H1 (cell line): ENCODE results near the gene ANK2. TPM values are rescaled to one million over a fixed set of nuclear protein-coding genes. Genes with fewer than 3 reads are reported as not detected.

Experiments
- E2F6 ChIP-seq: IDR thresholded peaks from 2 replicates; pipeline ENCODE4 v1.6.1; 2012; ENCODE audit warnings: inconsistent platforms
- polyA plus RNA-seq, 7 experiments: library from polyadenylated mRNA; depleted of rRNA in 3 of 7; stranded (reverse) in 5 of 7; unstranded in 2 of 7; fragments of >200 nt in 5 of 7; fragments of 200-250 nt in 2 of 7; gene quantifications; 1 replicate in 5 of 7; 2 replicates in 1 of 7; 4 replicates in 1 of 7; pipeline versions ENCODE4 v1.2.1 to v1.2.3, GENCODE V29; 2011 to 2013; ENCODE audit warnings: missing spikeins in 2 of 7, mixed read lengths in 2 of 7
- total RNA-seq: library from RNA; stranded (reverse); fragmentation: NEBNext Ultra II Directional; extraction: Animal tissue kit (Norgen Biotek cat#: 25700); gene quantifications from 2 replicates; pipeline ENCODE4 v1.2.1, GENCODE V29; 2021

Gene ANK2
- total and polyA plus RNA-seq, 2 of the 8 experiments (the other 6 are each of a cell fraction or from before 2014, with no cell fraction given): 14.2 to 35.1 TPM

- no peak for TF ChIP-seq E2F6
Measured at GRCh38 chr4:113073451-113074005, 24.1 kb downstream of the ANK2 start (continued).
